Measurements from ENCODE around the gene ARHGAP45. TPM values are rescaled to one million over a fixed set of nuclear protein-coding genes. Genes with fewer than 3 reads are reported as not detected.
A peak's percentile ranks its signal among the peaks of the same experiment; 100 is the strongest.

Gene ARHGAP45
- total RNA-seq, 4 donors from 2014 or later: 82.6 to 187 (median 118) TPM

DNA sequence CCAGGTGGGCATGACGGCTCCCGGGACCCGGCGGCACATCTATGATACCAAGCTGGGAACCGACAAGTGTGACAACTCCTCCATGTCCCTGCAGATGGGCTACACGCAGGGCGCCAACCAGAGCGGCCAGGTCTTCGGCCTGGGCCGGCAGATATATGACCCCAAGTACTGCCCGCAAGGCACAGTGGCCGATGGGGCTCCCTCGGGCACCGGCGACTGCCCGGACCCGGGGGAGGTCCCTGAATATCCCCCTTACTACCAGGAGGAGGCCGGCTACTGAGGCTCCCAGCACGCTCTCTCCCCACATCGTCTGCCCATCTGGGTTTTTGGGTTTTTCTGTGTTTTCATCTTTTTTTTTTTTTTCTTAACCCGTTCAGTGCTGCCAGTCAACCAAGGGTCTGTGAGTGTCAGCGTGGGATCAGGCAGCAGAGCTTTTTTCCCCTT is 29.3 kb upstream of the ARHGAP45 start:
- Histone ChIP-seq H3K4me3 (peak overlapping the region in 1 of 4 donors; percentile 15), H3K27ac (peak overlapping the region; percentile 14 to 88 (median 70)), H3K36me3 (peaks cover 0 to 16% (median 0%) of the 10 kb centered on the region in 3 donors), H3K27me3 (no peaks in the 10 kb centered on the region), H3K4me1 (peaks cover 3 to 42% (median 21%) of the 10 kb centered on the region in 4 donors), H3K9me3 (no peaks in the 10 kb centered on the region)
- DNase-seq: no peak
- no peak for TF ChIP-seq POLR2A (IDR thresholded peaks at IDR 0.05)
- TF ChIP-seq, protein P1, sequence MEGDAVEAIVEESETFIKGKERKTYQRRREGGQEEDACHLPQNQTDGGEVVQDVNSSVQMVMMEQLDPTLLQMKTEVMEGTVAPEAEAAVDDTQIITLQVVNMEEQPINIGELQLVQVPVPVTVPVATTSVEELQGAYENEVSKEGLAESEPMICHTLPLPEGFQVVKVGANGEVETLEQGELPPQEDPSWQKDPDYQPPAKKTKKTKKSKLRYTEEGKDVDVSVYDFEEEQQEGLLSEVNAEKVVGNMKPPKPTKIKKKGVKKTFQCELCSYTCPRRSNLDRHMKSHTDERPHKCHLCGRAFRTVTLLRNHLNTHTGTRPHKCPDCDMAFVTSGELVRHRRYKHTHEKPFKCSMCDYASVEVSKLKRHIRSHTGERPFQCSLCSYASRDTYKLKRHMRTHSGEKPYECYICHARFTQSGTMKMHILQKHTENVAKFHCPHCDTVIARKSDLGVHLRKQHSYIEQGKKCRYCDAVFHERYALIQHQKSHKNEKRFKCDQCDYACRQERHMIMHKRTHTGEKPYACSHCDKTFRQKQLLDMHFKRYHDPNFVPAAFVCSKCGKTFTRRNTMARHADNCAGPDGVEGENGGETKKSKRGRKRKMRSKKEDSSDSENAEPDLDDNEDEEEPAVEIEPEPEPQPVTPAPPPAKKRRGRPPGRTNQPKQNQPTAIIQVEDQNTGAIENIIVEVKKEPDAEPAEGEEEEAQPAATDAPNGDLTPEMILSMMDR (IDR thresholded peaks at IDR 0.05): no peak

DNA sequence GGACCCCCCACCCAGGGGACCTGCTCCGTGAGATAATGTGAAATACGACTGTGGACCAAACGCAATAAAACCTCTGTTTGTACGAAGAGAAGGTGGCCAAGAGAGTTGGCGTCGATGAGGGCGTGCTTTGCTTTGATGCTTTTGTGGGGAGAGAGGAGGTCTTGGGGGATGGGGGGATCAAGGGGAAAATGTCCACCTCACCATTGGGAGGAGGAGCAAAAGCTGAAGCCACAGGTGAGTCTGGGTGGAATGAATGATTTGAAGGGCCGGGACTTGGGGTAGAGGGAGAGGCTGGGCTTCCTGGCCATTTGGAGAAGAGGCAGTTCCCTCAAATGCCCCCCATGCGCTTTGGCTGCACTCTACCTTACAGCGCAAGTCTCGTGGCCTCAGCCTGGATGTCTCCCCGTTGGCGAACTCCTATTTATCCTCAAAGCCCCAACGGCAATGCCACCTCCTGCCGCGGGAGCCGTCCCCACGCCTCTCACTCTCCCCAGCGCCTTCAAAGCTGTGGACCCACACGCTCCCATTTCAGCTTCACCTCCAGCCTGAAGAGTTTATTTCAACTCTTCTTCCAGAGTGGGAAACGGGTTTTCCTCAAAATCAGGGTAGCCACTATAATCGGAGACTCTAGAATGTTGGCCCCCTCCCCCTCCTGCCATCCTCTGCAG is 27.9 kb upstream of the ARHGAP45 start:
- Histone ChIP-seq H3K4me1 (peaks cover 3 to 46% (median 21%) of the 10 kb centered on the region in 4 donors), H3K4me3 (peak overlapping the region in 2 of 4 donors; percentile 58 to 62), H3K27ac (peak overlapping the region; percentile 14 to 88 (median 64)), H3K9me3 (no peaks in the 10 kb centered on the region), H3K36me3 (peaks cover 0 to 9% (median 0%) of the 10 kb centered on the region in 3 donors), H3K27me3 (no peaks in the 10 kb centered on the region)
- TF ChIP-seq, protein P1 (IDR thresholded peaks at IDR 0.05): no peak
- no peak for TF ChIP-seq POLR2A (IDR thresholded peaks at IDR 0.05)
- no peak for DNase-seq

DNA sequence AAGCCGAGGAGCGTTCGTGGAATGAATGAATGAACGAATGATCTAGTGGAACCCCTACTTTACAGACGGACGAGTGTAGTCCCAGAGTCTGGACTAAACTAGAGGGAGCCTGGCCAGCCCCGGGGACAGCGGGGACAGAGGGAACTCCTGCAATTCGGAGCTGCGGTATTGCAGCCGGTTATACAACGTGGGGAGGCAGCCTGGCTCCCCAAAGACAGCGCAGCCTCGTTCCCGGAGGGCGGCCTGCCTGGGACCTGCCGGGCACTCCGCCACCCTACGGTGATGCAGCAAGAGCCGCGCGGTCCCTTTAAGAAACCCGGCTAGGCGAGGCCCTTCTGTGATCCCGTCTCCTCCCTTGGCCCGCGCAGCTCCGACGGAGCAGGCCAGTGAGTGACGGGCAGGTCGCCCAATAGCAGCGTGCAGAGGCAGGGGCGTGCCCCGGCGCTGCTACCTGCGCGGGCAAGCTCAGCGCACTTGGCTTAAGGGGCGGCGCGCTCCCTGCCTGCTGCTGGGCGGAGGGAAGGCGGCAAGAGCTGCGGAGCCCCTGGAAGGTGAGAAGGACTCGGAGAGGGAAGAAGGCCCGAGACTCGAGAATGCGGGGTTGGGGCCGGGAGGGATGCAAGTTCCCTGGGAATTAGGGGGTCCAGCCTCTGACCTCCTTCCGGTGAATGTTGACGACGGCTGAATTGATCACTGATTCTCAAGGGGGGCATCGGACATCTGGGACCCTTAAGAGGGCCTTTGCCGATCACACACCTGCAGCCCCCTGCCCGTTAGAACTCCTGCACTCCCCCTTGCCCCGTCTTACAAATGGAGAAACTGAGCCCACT is 27.1 kb upstream of the ARHGAP45 start, which contains the start of gene ABCA7:
Gene ABCA7 (plus strand): TSS at position 462 of the 830 bp plus-strand sequence. CDS start 1,255 bp downstream, outside the sequence.
- peaks cover 0 to 9% (median 0%) of the 10 kb centered on the region in 3 donors for H3K36me3 ChIP-seq
- H3K27ac ChIP-seq: peak within 1 kb of the TSS; percentile 42 to 88 (median 64)

DNA sequence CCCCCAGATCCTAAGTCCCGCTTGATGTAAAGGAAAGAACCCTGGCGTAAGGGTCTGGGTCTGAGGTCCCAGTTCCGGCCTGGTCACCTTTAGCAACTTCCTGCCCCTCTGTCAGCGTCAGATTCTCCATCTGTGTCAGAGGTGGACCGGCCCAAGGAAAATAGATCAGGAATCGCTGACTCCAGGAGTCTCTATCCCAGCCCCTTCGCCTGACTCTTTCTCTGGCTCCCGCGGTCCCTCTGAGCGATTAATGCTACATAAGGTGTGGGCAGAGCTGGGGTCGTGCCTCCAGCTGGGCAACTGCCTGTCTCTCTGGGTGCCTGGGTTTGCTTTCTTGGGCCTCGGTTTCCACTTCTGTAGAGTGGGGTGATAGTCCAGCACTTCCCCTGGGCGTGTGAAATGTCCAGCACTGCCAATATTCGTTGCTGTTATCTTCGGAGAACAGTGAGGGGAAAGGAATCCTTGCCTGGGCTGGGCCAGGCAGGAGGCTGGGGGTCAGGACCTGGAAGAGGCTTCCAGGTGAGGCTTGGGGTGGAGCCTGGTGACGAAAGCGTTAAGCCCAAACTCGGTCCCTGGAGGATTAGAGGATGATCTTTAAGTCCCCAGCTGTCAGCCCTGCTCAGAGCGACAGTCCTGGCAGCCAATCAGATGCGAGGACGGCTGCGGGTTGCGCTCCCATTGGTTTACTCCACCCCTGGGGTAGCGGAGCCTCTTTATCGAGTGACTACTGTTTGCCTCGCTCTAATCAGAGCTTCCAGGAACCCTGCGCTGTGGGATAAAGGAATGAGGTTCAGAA is 26.3 kb upstream of the ARHGAP45 start:
- Histone ChIP-seq H3K27ac (peak overlapping the region; percentile 42 to 88 (median 63)), H3K4me1 (peaks cover 3 to 46% (median 21%) of the 10 kb centered on the region in 4 donors), H3K9me3 (no peaks in the 10 kb centered on the region), H3K27me3 (no peaks in the 10 kb centered on the region), H3K4me3 (peak overlapping the region; percentile 47 to 67 (median 60)), H3K36me3 (peaks cover 0 to 9% (median 0%) of the 10 kb centered on the region in 3 donors)
- DNase-seq: peak; percentile 91 to 97 (median 94)
- TF ChIP-seq POLR2A (IDR thresholded peaks at IDR 0.05): no peak
- TF ChIP-seq, protein P1 (IDR thresholded peaks at IDR 0.05): no peak

More for the DNA sequence above, 27.1 kb upstream of the ARHGAP45 start, which contains the start of gene ABCA7:
- H3K27me3 ChIP-seq: no peaks in the 10 kb centered on the region
- TF ChIP-seq POLR2A (IDR thresholded peaks at IDR 0.05): peak; percentile 53 to 82
- TF ChIP-seq, protein P1 (IDR thresholded peaks at IDR 0.05): peak in 1 of 6 experiments; percentile 21
- H3K4me1 ChIP-seq: peaks cover 3 to 46% (median 21%) of the 10 kb centered on the region in 4 donors
- no peaks in the 10 kb centered on the region for H3K9me3 ChIP-seq
- H3K4me3 ChIP-seq: peak within 1 kb of the TSS; percentile 47 to 67 (median 60)
- peak; percentile 97 to 100 (median 100) for DNase-seq

Measured in Peyer's patch (tissue), 4 donors.